HEK293 (cell line): ENCODE measurements around the gene HOXD11.
A peak's percentile ranks its signal among the peaks of the same experiment; 100 is the strongest.

Experiments used
- CTCF ChIA-PET: fragments of 350-600 bp; formaldehyde crosslinking; extraction: SDS; loops from one replicate; lab custom pipeline; 2021; ENCODE audit warnings: antibody characterized with exemption; lab: Yijun Ruan, JAX
- POLR2A ChIA-PET: fragments of 300-600 bp; formaldehyde crosslinking; extraction: SDS; loops from one replicate; lab custom pipeline; 2020; ENCODE audit warnings: antibody characterized with exemption, inconsistent platforms; lab: Yijun Ruan, JAX
- H3K27ac ChIP-seq: fragments of 200-500 bp; sonication (Bioruptor generic); 2 replicates; pipeline ENCODE4 v1.5.1; 2014; ENCODE audit warnings: low read depth, low read length, control low read depth, inconsistent platforms; ENCODE audit errors: extremely low read depth
- H3K36me3 ChIP-seq, 2 experiments: fragments of 200-500 bp in 1 of 2; sonication (Bioruptor generic) in 1 of 2; 1 replicate in 1 of 2; 2 replicates in 1 of 2; pipeline ENCODE4 v1.5.1; 2014 to 2017; ENCODE audit warnings: inconsistent platforms in 2 of 2, low read length in 2 of 2; ENCODE audit not compliant: control insufficient read depth in 2 of 2, insufficient read depth in 1 of 2
- H3K4me1 ChIP-seq: fragments of 200-500 bp; sonication (Bioruptor generic); 2 replicates; pipeline ENCODE4 v1.5.1; 2014; ENCODE audit warnings: mild to moderate bottlenecking, low read length, inconsistent platforms; ENCODE audit not compliant: control insufficient read depth, insufficient read depth
- H3K4me3 ChIP-seq: 2 replicates; pipeline ENCODE4 v1.5.1; 2011; ENCODE audit warnings: low read depth, mild to moderate bottlenecking, control low read depth, low read length, moderate library complexity
- H3K9me3 ChIP-seq: fragments of 200-500 bp; sonication (Bioruptor generic); 2 replicates; pipeline ENCODE4 v1.5.1; 2014; ENCODE audit warnings: low read depth, low read length, inconsistent platforms; ENCODE audit not compliant: control insufficient read depth, insufficient read depth
- HOXA7 ChIP-seq: sonication (generic); formaldehyde crosslinking; IDR thresholded peaks from 2 replicates; pipeline ENCODE4 v1.8.1; 2022; ENCODE audit warnings: missing genetic modification reagents, borderline replicate concordance
- MYNN ChIP-seq: fragments of 450-650 bp; formaldehyde crosslinking; IDR thresholded peaks from 2 replicates; pipeline ENCODE4 v1.5.1; 2016; ENCODE audit warnings: missing biosample characterization, missing genetic modification characterization, borderline replicate concordance
- PRDM2 ChIP-seq: fragments of 450-650 bp; formaldehyde crosslinking; IDR thresholded peaks from 2 replicates; pipeline ENCODE4 v1.5.1; 2016; ENCODE audit warnings: missing biosample characterization, missing genetic modification characterization, borderline replicate concordance
- ZBTB26 ChIP-seq: fragments of 450-650 bp; formaldehyde crosslinking; optimal IDR thresholded peaks from 2 replicates; pipeline ENCODE3; 2016; ENCODE audit warnings: missing biosample characterization, mild to moderate bottlenecking, missing genetic modification characterization
- ZBTB44 ChIP-seq: fragments of 450-650 bp; IDR thresholded peaks from 2 replicates; pipeline ENCODE4 v1.5.1; 2018; ENCODE audit warnings: missing biosample characterization, mild to moderate bottlenecking, missing genetic modification characterization
- ZEB2 ChIP-seq: fragments of 450-650 bp; formaldehyde crosslinking; IDR thresholded peaks from 2 replicates; pipeline ENCODE4 v1.5.1; 2016; ENCODE audit warnings: missing biosample characterization, missing genetic modification characterization
- ZFHX2 ChIP-seq: fragments of 450-650 bp; formaldehyde crosslinking; conservative IDR thresholded peaks from 2 replicates; pipeline ENCODE4 v1.5.1; 2016; ENCODE audit warnings: missing biosample characterization, missing genetic modification characterization
- ZNF146 ChIP-seq: fragments of 450-650 bp; formaldehyde crosslinking; IDR thresholded peaks from 2 replicates; pipeline ENCODE4 v1.5.1; 2016; ENCODE audit warnings: missing biosample characterization, missing genetic modification characterization
- ZNF398 ChIP-seq: fragments of 450-650 bp; formaldehyde crosslinking; IDR thresholded peaks from 2 replicates; pipeline ENCODE4 v1.5.1; 2017; ENCODE audit warnings: missing biosample characterization, missing genetic modification characterization
- ZNF560 ChIP-seq: fragments of 450-650 bp; formaldehyde crosslinking; IDR thresholded peaks from 2 replicates; pipeline ENCODE4 v1.5.1; 2017; ENCODE audit warnings: missing biosample characterization, missing genetic modification characterization, borderline replicate concordance
- ZNF596 ChIP-seq: fragments of 450-650 bp; IDR thresholded peaks from 2 replicates; pipeline ENCODE4 v1.5.0; 2018; ENCODE audit warnings: missing biosample characterization, mild to moderate bottlenecking, missing genetic modification characterization, moderate library complexity
- ZNF624 ChIP-seq: fragments of 450-650 bp; formaldehyde crosslinking; IDR thresholded peaks from 2 replicates; pipeline ENCODE4 v1.5.1; 2017; ENCODE audit warnings: missing biosample characterization, missing genetic modification characterization
- ZNF626 ChIP-seq: fragments of 450-650 bp; sonication (Bioruptor Pico); formaldehyde crosslinking; IDR thresholded peaks from 2 replicates; pipeline ENCODE4 v1.5.1; 2018; ENCODE audit warnings: missing biosample characterization, missing genetic modification characterization, inconsistent platforms
- ZNF664 ChIP-seq: fragments of 450-650 bp; formaldehyde crosslinking; IDR thresholded peaks from 2 replicates; pipeline ENCODE4 v1.5.1; 2016; ENCODE audit warnings: missing biosample characterization, missing genetic modification characterization
- ZNF776 ChIP-seq: fragments of 450-650 bp; formaldehyde crosslinking; IDR thresholded peaks from 2 replicates; pipeline ENCODE4 v1.5.0; 2017; ENCODE audit warnings: missing biosample characterization, missing genetic modification characterization, borderline replicate concordance

HOXD11 gene

GRCh38 chr2:176084611-176085119 lies 22.4 kb upstream of the HOXD11 start:
- no peaks in the 10 kb centered on the region for H3K9me3 ChIP-seq
- H3K4me3 ChIP-seq = no peak overlapping the region
- no peaks in the 10 kb centered on the region for H3K36me3 ChIP-seq
- H3K27ac ChIP-seq = no peak overlapping the region
- no peak for TF ChIP-seq ZNF776 (tag by site-specific recombination)
- peak; percentile 85 for TF ChIP-seq ZNF596
- H3K4me1 ChIP-seq = no peaks in the 10 kb centered on the region
- CTCF ChIA-PET = interaction anchor here (0.7 to 5.6 kb wide), 6 partner anchors 12 to 833 kb away, joined by 3 to 33 read pairs (median 7); no protein-coding TSS in a partner anchor
- POLR2A ChIA-PET = no interaction called here

- H3K4me3 ChIP-seq = no peak overlapping the region
- TF ChIP-seq ZBTB44 (tag by site-specific recombination) (no peak), HOXA7 (no peak), ZNF626 (tag by site-specific recombination) (no peak), ZNF146 (no peak), ZNF664 (tag by site-specific recombination) (no peak), PRDM2 (no peak), ZEB2 (no peak), MYNN (tag by site-specific recombination) (no peak)
- H3K4me1 ChIP-seq = no peaks in the 10 kb centered on the region
- H3K27ac ChIP-seq = no peak overlapping the region; the same call in 1 of the 2 replicates
- CTCF ChIA-PET = interaction anchor here (0.5 to 5.6 kb wide), 24 partner anchors 12 to 935 kb away, joined by 3 to 33 read pairs (median 4); no protein-coding TSS in a partner anchor
- no peaks in the 10 kb centered on the region for H3K9me3 ChIP-seq
- POLR2A ChIA-PET = interaction anchor here (0.8 kb wide), 1 partner anchor 84 kb away, joined by 3 read pairs; the partner anchor contains the start of gene LNPK
- H3K36me3 ChIP-seq = no peaks in the 10 kb centered on the region
These were observed 21.8 kb upstream of the HOXD11 start for GRCh38 chr2:176085120-176085788.

- POLR2A ChIA-PET = interaction anchor here (0.8 kb wide), 1 partner anchor 84 kb away, joined by 3 read pairs; the partner anchor contains the start of gene LNPK
- peak overlapping the region; percentile 28; the same call in 1 of the 2 replicates for H3K27ac ChIP-seq
- CTCF ChIA-PET = interaction anchor here (0.6 to 5.6 kb wide), 25 partner anchors 11 to 936 kb away, joined by 3 to 33 read pairs (median 4); no protein-coding TSS in a partner anchor
- H3K4me1 ChIP-seq = no peaks in the 10 kb centered on the region
- H3K36me3 ChIP-seq = no peaks in the 10 kb centered on the region
- H3K9me3 ChIP-seq = no peaks in the 10 kb centered on the region
- peak overlapping the region; percentile 31 for H3K4me3 ChIP-seq
- TF ChIP-seq ZNF624 (tag by site-specific recombination) (no peak), ZNF398 (tag by site-specific recombination) (peak; percentile 34; the same call in 1 of the 2 replicates), ZNF560 (tag by site-specific recombination) (no peak), ZBTB26 (tag by site-specific recombination) (no peak), ZFHX2 (tag by site-specific recombination) (peak; percentile 74)
These were observed 21.0 kb upstream of the HOXD11 start for GRCh38 chr2:176085861-176086771.
